ENCODE measurements around the gene SPECC1.

- TF ChIP-seq CTCF (IDR thresholded peaks at IDR 0.05; ENCODE audit: insufficient read depth, low read length), result no peak
- TF ChIP-seq POLR2AphosphoS5 (IDR thresholded peaks at IDR 0.05; ENCODE audit: low read depth), result no peak
Observed at GRCh38 chr17:20228410-20228809, 219.3 kb downstream of the SPECC1 start.

All from HL-60 (cell line).